ENCODE results near the gene CEP70. TPM values are rescaled to one million over a fixed set of nuclear protein-coding genes. Genes with fewer than 3 reads are reported as not detected.

Gene CEP70
- total and polyA plus RNA-seq, 2 of the 13 experiments (the other 11 are each of a cell fraction or from before 2014, with no cell fraction given) = 4.0 to 22.3 TPM

DNA sequence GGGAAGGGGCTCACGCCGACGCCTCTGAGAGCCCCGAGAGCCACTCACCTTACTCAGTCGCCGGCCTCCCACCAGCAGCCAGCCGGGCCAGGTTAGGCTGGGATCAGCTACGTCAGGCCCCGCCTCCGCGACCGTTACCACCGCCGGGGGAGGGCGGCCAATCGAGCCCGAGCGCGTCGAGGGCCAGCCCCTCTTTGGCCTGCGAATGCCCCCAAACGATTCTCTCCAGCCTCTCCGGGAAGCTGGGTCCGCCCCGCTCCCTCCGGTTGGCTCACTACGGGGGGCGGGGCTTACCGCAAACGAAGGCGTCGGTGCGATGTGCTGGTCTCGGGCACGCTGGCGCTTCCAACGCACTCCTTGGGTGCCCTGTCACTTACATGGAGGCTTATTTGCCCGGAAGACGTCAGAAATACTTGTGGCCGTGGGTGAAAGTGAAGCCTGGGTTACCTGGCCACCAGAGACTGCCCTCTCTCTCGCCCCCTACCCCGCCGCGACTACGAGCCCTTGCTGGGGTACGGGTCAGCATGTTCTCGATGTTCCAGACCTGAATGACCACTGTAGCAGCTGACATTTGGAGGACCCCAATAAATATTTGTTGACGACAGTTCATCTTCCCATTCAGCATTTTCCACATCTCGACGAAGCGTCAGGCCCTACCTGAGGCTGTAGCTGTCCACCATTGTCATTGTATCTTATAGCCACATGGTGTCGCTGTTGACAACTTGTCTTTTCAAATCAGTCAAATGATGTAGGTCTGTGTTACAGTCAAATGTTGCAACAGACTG lies at the start of gene CEP70 (continued):
- TF ChIP-seq ZNF644 (CRISPR knock-in tag; IDR thresholded peaks at IDR 0.05; ENCODE audit: low read depth) (0 out of 2 replicates have a peak, but pooled peaks have one; percentile 36), MIER3 (CRISPR knock-in tag; IDR thresholded peaks at IDR 0.05; ENCODE audit: borderline replicate concordance) (no peak; the same call in 1 of the 2 replicates), TCF7L2 (IDR thresholded peaks at IDR 0.05; ENCODE audit: low read depth, low read length) (no peak), TEAD2 (CRISPR knock-in tag; IDR thresholded peaks at IDR 0.05) (no peak), ZNF354B (CRISPR knock-in tag; IDR thresholded peaks at IDR 0.05) (no peak), SIX1 (CRISPR knock-in tag; IDR thresholded peaks at IDR 0.05; ENCODE audit: borderline replicate concordance) (no peak), RELA (CRISPR knock-in tag; IDR thresholded peaks at IDR 0.05) (0 out of 2 replicates have a peak, but pooled peaks have one; percentile 57), ZNF607 (CRISPR knock-in tag; IDR thresholded peaks at IDR 0.05; ENCODE audit: borderline replicate concordance) (no peak), STAG1 (CRISPR knock-in tag; IDR thresholded peaks at IDR 0.05) (peak; percentile 96), ZSCAN21 (CRISPR knock-in tag; IDR thresholded peaks at IDR 0.05; ENCODE audit: borderline replicate concordance) (peak; percentile 65), ATAD3A (CRISPR knock-in tag; IDR thresholded peaks at IDR 0.05) (no peak), ZFP36 (IDR thresholded peaks at IDR 0.05; ENCODE audit: borderline replicate concordance, low read depth, low read length, partially characterized antibody) (no peak), PLRG1 (conservative IDR thresholded peaks at IDR 0.05) (no peak), GLI4 (CRISPR knock-in tag; IDR thresholded peaks at IDR 0.05; ENCODE audit: borderline replicate concordance) (no peak; the same call in 1 of the 2 replicates), NR2F1 (CRISPR knock-in tag; IDR thresholded peaks at IDR 0.05) (no peak), RARG (CRISPR knock-in tag; IDR thresholded peaks at IDR 0.05; ENCODE audit: low read depth) (no peak), ZNF749 (CRISPR knock-in tag; IDR thresholded peaks at IDR 0.05; ENCODE audit: borderline replicate concordance) (peak; percentile 89), HDAC2 (CRISPR knock-in tag; IDR thresholded peaks at IDR 0.05) (peak; percentile 19; the same call in 1 of the 2 replicates), ZFP36L1 (CRISPR knock-in tag; IDR thresholded peaks at IDR 0.05) (peak; percentile 80; the same call in 1 of the 2 replicates)
- TF ChIP-seq, protein P1, sequence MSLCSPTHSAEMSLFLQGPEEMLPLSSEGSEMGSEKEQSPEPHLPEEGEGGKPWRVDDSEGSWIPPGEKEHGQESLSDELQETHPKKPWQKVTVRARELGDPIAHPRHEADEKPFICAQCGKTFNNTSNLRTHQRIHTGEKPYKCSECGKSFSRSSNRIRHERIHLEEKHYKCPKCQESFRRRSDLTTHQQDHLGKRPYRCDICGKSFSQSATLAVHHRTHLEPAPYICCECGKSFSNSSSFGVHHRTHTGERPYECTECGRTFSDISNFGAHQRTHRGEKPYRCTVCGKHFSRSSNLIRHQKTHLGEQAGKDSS (CRISPR knock-in tag; IDR thresholded peaks at IDR 0.05; ENCODE audit: borderline replicate concordance, low read depth) = no peak; the same call in 1 of the 2 replicates
- TF ChIP-seq, protein P2, sequence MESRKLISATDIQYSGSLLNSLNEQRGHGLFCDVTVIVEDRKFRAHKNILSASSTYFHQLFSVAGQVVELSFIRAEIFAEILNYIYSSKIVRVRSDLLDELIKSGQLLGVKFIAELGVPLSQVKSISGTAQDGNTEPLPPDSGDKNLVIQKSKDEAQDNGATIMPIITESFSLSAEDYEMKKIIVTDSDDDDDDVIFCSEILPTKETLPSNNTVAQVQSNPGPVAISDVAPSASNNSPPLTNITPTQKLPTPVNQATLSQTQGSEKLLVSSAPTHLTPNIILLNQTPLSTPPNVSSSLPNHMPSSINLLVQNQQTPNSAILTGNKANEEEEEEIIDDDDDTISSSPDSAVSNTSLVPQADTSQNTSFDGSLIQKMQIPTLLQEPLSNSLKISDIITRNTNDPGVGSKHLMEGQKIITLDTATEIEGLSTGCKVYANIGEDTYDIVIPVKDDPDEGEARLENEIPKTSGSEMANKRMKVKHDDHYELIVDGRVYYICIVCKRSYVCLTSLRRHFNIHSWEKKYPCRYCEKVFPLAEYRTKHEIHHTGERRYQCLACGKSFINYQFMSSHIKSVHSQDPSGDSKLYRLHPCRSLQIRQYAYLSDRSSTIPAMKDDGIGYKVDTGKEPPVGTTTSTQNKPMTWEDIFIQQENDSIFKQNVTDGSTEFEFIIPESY (CRISPR knock-in tag; IDR thresholded peaks at IDR 0.05) = no peak
- TF ChIP-seq, protein P3, sequence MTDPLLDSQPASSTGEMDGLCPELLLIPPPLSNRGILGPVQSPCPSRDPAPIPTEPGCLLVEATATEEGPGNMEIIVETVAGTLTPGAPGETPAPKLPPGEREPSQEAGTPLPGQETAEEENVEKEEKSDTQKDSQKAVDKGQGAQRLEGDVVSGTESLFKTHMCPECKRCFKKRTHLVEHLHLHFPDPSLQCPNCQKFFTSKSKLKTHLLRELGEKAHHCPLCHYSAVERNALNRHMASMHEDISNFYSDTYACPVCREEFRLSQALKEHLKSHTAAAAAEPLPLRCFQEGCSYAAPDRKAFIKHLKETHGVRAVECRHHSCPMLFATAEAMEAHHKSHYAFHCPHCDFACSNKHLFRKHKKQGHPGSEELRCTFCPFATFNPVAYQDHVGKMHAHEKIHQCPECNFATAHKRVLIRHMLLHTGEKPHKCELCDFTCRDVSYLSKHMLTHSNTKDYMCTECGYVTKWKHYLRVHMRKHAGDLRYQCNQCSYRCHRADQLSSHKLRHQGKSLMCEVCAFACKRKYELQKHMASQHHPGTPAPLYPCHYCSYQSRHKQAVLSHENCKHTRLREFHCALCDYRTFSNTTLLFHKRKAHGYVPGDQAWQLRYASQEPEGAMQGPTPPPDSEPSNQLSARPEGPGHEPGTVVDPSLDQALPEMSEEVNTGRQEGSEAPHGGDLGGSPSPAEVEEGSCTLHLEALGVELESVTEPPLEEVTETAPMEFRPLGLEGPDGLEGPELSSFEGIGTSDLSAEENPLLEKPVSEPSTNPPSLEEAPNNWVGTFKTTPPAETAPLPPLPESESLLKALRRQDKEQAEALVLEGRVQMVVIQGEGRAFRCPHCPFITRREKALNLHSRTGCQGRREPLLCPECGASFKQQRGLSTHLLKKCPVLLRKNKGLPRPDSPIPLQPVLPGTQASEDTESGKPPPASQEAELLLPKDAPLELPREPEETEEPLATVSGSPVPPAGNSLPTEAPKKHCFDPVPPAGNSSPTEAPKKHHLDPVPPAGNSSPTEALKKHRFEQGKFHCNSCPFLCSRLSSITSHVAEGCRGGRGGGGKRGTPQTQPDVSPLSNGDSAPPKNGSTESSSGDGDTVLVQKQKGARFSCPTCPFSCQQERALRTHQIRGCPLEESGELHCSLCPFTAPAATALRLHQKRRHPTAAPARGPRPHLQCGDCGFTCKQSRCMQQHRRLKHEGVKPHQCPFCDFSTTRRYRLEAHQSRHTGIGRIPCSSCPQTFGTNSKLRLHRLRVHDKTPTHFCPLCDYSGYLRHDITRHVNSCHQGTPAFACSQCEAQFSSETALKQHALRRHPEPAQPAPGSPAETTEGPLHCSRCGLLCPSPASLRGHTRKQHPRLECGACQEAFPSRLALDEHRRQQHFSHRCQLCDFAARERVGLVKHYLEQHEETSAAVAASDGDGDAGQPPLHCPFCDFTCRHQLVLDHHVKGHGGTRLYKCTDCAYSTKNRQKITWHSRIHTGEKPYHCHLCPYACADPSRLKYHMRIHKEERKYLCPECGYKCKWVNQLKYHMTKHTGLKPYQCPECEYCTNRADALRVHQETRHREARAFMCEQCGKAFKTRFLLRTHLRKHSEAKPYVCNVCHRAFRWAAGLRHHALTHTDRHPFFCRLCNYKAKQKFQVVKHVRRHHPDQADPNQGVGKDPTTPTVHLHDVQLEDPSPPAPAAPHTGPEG (CRISPR knock-in tag; IDR thresholded peaks at IDR 0.05) = peak; percentile 56; the same call in 1 of the 2 replicates
